Right renal cortex interstitium (tissue), 3 donors: ENCODE data around the gene ZNF783. TPM values are rescaled to one million over a fixed set of nuclear protein-coding genes. Genes with fewer than 3 reads are reported as not detected.
"Not testable (repeated sequence)": the region's sequence is repeated elsewhere in the genome, so short reads cannot be mapped to it uniquely, and the experiment has no call there.

Experiments used
- DNase-seq, 3 donors: peaks; one replicate each; pipeline ENCODE4 v3.0.0-alpha.2; 2013; ENCODE audit warnings: low read depth in 3 of 3, low spot score in 2 of 3
- polyA plus RNA-seq, 3 donors: library from polyadenylated mRNA; unstranded; fragments of 120-200 nt; gene quantifications; one replicate each; pipeline ENCODE4 v1.2.1, GENCODE V29; 2013; ENCODE audit not compliant: insufficient read length in 3 of 3

The ZNF783 gene
- polyA plus RNA-seq: 10 to 100 TPM in 2 of 3 donors, 1 to 10 TPM in 1; 9.8 to 11.6 (median 10.3) TPM

DNA sequence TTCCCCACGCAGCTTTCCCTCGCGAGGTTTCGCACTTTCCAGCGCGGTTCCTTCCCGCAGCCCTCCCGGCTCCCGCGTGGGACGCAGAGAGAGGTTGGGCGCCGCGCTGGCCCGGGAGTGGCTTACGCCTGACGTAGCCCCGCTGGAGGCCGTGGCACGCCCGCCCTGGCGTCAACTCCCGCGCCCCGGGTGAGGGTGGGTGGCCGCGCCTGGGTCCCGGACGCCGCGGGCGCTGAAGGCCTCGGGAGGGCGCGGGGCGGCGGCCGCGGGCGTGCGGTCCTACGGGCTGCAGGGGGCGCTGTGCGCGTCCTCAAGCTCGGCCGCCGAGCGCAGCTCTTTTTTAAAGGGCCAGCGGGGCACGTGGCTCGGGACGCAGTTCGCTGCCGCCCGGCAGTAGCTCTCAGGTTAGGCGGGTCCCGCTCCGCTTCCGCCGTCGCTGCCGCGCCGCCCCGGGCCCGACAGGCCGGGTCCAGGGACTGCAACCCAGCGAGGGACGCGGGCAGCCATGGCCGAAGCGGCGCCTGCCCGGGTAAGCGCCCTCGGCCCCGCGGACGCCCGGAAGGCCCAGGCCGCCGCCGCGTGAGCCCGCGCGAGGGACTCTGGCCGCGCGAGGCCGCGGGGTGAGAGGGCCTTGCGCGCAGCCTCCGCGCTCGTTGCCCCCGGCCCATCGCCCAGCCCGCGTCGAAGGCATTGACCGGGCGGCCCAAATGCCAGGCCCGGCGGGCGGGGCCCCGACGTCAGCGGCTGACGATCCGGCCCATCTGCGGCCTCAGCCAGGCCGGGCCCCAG lies at the start of gene ZNF783:
ZNF783 (plus strand) TSS at position 368 of the 789 bp plus-strand sequence; CDS start at position 506, 138 bp downstream.
- peak in 2 of 3 donors; percentile 66 to 79 for DNase-seq

DNA sequence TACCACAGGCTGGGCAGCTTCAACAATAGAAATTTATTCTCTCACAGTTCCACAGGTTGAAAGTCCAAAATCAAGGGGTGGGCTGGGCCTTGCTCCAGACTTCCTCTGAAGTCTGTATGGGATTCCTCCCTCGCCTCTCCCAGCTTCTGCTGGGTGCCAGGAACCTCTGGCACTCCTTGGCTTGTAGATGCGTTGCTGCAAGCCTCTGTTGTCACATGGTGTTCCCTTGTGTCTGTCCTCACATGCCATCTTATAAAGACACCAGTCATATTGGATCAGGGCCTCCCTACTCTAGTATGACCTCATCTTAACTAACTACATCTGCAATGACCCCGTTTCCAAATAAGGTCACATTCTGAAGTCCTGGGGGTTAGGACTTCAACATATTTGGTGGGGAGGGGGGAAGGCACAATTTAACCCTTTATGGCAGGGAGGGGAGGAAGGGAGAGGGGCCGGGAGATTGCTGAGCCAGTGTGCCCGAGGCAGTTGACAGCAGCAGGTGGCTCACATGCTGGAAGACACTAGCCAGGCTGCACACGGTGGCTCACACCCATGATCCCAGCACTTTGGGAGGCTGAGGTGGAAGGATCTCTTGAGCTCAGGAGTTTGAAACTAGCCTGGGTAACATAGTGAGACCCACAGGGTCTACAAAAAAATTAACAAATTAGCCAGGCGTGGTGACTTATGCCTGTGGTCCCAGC lies 47.8 kb upstream of the ZNF783 start:
- no peak for DNase-seq

DNA sequence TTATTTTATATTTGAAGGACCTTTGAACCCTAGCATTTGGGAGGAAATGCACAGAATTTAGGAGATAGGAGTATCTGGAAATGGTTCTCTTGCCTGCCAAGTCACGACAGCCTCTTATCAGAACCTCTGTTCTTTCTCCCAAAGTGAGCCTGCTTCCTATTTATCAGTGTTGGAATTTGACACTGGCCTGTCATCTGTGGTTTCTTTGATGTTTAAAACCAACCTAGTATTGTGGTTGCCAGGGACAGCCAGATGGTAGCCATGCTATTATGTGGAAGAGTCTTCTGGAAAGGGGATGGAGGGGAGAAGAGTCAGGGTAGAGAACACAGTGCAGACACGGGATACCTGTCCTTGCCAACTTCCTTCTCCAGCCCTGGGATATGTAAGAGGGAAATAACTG lies 45.6 kb upstream of the ZNF783 start:
- no peak for DNase-seq

DNA sequence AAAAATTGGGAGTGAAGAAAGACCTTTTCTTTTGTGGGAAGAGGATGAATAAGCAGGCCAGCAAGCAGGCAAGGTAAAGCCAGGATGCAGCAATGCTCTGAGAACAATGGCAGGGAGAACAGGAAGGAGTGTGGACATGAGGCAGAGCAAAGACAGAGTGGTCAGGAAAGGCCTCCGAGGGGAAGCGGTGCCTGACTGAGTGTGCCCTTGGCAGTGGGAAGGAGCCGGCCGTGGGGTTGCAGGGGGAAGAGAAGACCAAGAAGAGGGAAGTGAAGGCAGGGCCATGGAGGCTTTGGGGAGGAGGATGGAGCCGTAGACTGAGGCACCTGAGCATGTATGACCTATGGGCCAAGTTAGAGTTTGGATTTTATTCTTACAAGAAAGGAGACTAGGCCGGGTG lies 44.4 kb upstream of the ZNF783 start:
- DNase-seq: no peak

DNA sequence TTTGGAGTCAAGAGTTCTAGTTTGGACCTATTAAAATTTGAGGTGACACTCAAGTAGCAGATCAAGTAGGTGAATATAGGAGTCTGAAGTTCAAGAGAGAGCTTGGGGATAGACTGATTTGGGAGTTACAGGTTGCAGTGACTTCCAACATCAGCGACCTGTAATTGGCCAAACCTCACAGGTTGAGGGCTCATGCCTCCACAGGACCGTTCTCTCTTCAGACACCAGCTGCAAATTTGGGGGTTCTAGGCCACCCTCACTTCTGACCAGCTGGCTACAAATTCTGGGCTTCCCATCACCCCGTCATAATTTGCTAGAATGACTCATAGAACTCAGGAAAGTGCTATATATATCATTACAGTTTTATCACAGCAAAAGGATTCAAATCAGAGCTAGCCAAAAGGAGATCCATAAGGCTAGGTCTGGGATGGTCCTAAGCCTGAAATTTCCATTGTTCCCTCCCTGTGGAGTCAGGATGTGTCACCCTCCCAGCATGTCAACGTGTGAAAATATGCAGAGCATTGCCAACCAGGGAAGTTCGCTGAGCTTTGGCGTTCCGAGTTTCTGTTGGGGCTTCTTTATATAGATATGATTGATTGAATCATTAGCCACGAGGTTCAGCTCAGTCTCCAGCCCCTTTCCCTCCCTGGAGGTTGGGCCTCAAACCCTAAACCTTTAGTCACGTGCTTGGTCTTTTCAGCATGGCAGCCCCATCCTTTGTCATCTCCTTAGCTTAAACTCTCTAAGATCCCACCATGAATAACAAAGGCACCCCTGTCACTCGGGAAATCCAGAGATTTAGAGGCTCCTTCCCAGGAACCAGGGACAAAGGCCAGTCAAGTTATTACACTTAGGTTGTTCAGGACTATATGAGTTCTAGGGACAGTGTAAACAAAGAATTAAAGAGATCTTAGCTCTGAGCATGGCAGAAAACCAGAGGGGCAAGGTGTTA lies 43.3 kb upstream of the ZNF783 start:
- DNase-seq: no peak

DNA sequence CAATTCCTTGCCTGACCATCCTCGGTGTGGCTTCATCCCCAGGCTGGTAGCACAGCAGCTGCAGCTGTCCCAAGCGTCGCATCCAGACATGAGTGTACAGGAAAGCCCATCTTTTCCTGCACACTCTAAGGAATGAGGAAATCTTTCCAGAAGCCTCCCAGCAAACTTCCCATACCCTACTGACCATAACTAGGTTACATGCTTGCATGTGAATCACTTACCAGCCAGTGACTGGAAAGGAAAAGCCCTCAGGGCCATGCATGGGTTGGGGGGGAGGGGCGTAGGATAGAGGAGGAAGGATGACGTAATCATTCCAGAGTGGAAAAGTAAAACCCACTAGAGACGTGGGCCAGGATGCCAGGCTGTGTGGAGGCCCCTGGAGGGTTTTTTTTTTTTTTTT lies 41.5 kb upstream of the ZNF783 start:
- no peak for DNase-seq

DNA sequence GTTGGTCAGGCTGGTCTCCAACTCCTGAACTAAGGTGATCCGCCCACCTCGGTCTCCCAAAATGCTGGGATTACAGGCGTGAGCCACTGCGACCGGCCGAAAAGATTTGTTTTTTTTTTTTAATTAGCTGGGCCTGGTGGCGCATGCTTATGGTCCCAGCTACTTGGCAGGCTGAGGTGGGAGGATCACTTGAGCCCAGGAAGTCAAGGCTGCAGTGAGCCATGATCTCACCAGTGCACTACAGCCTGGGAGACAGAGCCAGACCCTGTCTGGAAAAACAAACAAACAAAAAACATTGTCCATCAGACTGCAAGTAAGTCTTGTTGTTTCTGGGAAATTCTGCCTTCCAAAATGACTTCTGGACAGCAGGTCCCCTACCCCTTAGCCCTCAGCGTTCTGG lies 38.8 kb upstream of the ZNF783 start:
- no peak for DNase-seq

DNA sequence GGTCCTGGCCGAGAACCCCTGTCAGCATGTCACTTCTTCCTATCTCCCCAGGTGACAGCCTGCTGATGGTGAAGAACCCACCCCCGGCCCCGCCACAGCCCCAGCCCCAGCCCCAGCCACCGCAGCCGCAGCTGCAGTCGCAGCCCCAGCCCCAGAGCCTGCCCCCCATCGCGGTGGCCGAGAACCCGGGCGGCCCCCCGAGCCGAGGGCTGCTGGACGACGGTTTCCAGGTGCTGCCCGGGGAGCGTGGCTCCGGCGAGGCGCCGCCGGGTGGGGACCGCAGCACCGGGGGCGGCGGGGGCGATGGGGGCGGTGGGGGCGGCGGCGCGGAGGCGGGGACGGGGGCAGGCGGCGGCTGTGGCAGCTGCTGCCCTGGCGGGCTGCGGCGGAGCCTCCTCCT lies 38.2 kb upstream of the ZNF783 start:
- no peak for DNase-seq

DNA sequence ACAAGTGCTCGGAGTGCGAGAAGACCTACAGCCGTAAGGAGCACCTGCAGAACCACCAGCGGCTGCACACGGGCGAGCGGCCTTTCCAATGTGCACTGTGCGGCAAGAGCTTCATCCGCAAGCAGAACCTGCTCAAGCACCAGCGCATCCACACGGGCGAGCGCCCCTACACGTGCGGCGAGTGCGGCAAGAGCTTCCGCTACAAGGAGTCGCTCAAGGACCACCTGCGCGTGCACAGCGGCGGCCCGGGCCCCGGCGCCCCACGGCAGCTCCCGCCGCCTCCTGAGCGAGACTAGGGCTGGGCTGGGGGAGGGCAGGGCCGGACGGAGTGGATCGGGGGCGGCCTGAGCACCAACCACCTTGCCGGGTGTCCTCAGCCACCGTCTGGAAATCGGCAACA lies 37.6 kb upstream of the ZNF783 start:
- DNase-seq: no peak

DNA sequence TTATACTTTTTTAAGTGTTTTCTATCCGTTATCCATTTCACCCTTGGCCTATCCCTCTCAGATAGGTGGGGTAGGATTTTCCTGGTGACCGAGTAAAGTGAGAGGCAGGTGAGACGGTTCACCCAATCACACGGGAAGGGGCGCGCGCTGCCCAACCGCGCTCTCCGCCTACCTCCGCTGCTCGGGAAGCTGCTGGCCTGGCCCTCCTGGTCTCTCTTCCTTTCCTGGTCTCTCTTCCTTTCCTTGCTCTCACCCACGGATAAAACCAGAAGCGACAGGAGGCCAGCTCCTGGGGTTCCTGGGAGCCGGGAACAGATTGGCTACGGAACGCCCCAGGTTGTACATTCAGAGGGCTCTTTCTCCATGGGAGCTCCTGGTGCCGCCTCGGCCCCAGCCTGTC lies 36.9 kb upstream of the ZNF783 start:
- DNase-seq: no peak

DNA sequence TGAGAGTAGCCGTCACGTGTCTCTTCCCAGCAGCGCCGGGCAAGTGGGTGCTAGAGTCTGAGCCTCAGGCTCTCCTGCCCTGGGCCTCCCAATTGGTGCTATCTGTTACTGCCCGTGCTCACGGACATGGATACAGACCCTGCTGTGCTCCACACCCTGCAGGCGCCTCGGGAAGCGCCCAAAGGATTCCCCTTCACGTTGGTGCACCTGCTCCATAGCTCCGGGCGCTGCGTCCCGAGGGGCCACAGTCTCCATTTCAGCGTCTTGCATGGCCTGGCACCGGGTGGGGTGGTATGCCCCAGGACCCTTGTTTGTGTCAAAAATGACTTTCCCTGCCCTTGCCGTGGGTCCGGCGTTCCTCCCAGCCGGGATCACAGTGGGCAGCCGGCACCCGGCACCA lies 36.3 kb upstream of the ZNF783 start:
- DNase-seq: no peak

DNA sequence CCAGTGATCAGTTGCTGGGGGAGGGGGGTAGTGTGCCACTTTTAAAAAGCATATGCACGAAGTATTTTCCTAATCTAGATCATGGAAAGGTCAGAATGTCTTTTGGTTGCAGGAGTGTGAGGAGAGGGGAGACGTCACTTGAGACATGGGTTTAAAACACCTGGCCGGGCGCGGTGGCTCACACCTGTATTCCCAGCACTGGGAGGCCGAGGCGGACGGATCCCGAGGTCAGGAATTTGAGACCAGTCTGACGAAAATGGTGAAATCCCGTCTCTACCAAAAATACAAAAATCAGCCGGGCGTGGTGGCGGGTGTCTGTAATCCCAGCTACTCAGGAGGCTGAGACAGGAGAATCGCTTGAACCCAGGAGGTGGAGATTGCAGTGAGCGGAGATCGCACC lies 35.6 kb upstream of the ZNF783 start:
- DNase-seq: not testable (repeated sequence)

DNA sequence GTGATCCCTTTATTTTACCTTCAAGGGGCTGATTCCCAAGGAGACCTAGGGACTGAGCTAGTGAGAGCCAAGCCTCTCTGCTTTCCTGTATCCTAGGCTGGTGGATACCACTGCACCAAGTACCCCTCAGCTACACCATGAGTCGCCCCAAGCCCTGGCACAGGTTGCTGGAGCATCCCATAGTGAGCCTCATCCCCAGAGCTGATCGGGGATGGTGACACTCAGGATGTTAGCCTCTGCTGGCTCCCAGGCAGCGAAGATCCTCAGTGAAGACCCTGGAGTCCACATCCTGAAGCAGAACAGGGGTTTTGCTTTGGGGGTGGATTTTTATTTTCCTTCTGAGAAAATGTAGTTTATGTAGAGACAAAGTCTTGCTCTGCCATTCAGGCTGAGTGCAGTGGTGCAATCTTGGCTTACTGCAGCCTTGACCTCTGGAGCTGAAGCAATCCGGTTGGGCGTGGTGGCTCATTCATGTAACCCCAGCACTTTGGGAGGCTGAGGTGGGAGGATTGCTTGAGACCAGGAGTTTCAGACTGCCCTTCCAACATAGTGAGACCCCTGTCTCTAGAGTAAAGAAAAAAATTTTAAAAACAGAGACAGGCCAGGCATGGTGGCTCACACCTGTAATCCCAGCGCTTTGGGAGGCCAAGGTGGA lies 35.0 kb upstream of the ZNF783 start:
- no peak for DNase-seq

DNA sequence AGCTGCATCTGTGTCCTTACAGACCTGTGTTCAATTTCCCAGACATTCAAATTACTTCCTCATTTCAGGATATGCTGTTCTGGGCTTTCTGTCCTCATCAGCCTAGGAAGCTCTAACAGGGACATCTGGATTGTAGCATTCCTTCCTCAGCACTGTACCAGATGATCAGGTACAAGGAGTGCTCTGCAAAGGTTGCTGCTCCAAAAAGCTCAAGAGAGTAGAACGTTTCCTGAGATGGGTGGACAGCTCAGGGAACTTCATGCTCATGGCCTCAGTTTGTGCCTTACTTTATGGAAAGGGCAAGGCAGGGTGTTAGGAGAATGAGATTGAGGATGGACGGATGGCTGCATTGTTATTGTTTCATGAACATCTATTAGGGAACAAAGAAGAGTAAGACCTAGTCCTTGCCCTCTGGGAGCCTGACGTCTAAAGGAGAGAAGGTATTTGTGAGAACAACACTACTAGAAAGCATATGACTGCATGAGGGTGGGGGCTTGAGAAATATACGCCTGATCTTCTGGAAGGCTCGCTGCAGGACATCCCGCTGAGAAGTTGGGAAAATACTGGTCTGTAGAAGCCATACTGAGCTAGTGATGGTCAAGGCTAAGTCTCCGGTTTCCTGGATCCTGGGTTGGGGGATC lies 33.0 kb upstream of the ZNF783 start:
- no peak for DNase-seq

DNA sequence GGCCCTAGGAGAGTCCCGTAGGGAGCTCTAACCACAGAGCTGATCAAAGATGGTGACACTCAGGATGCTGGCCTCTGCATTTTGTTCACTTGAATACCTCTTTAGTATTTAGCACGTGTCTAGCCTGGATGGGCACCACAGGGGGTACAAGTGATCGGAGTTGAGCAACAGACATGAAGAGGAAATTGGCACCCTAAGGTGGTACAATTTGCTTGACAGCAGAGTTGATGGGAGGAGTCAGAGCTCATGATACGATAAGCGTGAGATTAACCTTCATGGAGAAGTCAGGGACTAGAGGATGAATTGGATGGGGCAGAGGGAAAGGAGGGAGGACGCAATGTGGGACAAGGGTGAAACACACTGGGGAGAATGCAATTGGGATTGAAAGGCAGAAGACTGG lies 32.5 kb upstream of the ZNF783 start:
- no peak for DNase-seq

DNA sequence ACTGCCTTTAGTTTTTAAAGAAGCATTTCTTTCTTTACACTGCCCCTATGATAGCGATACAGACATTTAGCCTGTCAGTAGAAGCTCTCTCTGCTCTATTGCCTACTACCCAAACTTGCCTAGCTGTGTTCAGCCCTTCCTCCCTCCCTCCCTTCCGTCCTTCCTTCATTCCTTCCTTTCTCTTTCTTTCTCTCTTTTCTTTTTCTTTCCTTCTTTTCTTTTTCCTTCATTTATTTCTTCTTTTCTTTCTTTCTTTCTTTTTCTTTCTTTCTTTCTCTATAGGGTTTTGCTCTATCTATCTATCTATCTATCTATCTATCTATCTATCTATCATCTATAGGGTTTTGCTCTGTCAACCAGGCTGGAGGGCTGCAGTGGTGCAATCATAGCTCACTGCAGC lies 29.6 kb upstream of the ZNF783 start:
- DNase-seq: no peak

DNA sequence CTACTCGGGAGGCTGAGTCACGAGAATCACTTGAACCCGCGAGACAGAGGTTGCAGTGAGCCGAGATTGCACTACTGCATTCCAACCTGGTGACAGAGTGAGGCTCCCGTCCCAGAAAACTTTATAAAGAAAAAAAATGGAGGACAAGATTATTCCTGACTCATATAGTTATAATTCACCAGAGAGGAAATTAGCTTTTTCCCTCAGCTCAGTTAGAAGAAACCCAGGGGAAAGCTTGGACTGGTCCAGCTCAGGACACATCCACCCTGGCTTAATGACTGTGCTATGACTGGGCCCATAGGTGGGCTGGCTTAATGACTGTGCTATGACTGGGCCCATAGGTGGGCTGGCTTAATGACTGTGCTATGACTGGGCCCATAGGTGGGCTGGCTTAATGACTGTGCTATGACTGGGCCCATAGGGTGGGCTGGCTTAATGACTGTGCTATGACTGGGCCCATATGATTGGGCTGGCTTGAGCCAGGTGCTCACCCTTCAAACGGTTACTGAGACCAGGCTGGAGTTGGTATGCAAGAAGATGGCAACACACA lies 28.3 kb upstream of the ZNF783 start:
- DNase-seq: not testable (repeated sequence)

DNA sequence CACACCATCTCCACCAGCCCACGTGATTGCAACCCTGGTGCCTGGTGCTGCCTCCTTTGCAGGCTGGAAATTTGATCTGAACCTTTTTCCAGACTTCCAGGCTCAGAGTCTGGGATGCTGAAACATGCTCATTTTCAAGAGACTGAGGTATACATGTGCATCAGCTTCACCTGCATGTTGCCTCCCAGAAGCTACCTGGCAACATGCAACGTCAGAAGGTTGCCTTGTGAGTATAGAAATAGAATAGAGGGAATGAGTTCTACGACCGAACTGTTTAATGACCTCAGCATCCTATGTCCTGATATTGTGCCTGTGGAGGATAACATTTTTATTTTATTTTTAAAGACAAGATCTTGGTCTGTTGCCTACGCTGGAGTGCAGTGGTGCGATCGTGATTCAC lies 24.5 kb upstream of the ZNF783 start:
- DNase-seq: no peak

DNA sequence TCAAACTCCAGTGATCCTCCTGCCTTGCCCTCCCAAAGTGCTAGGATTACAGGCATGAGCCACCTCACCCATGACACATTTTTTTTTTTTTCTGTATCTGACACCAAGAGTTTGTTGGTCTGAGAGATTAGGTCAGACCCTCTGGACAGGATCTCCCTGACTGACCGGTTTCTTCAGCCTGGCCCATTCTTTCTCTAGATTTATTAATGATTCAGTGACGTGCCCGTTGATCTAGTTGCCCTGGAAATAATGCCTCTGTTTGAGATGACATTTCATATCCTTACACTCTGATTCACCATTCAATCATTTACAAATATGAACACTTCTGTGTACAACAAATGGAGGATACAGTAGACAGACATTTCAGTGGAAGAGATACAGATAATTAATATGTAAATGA lies 23.9 kb upstream of the ZNF783 start:
- no peak for DNase-seq
